ENCODE data around the gene GAK.

Gene GAK

DNA sequence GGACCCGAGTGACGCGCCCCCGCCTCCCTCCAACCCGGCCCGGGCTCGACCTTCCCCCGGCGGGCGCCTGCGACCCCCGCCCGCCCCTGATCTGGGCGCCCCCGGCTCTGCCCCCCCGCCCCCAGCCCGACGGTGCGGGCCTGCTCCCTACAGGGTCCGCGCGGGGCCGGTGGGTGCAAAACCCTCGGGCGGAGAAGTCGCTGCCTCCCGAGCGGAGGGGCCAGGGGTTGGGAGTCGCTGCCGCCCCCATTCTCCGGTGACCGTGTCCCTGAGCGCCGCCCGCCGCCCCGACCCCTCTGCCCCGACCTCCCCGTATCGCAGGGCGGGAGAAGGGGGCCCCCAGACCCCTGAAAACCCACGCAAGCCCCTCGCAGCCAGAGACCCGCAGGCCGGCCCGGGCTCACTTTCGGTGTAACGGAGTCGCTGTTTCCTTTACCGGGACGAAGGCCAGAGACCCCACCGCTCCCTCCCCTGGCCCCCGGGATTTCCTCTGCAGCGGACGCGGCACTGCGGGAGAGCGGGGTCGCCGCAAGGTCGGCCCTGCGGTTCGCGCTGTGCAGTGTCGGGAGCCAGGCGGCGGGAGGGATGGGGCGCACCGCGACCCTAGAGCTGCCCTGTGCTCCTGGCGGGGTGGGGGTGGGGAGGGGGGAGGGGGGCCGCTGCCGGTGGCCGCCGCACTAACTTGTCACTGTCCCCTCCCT is 105.5 kb downstream of the GAK start:
- DNase-seq: no peak

DNA sequence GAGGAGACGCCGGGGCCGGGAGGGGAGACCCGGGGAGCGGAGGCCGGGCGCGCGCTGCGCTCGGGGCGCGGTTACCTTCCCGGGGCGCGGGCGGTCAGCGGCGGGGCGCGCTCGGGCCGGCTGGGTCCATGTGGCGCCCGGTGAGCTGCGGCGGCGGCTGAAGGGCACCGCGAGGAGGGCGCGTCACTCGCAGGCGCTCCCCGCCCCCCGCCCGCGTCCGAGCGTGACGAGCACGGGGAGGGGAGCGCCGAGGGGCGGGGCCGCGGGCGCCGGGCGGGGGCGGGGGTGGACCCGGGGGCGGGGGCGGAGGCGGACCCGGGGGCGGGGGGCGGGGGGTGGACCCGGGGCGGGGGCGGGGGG is 106.2 kb downstream of the GAK start, which contains the start of gene CPLX1:
CPLX1 (minus strand) TSS at position 159 of the 360 bp plus-strand sequence. CDS start 1,607 bp downstream, outside the sequence.
- DNase-seq: no peak

DNA sequence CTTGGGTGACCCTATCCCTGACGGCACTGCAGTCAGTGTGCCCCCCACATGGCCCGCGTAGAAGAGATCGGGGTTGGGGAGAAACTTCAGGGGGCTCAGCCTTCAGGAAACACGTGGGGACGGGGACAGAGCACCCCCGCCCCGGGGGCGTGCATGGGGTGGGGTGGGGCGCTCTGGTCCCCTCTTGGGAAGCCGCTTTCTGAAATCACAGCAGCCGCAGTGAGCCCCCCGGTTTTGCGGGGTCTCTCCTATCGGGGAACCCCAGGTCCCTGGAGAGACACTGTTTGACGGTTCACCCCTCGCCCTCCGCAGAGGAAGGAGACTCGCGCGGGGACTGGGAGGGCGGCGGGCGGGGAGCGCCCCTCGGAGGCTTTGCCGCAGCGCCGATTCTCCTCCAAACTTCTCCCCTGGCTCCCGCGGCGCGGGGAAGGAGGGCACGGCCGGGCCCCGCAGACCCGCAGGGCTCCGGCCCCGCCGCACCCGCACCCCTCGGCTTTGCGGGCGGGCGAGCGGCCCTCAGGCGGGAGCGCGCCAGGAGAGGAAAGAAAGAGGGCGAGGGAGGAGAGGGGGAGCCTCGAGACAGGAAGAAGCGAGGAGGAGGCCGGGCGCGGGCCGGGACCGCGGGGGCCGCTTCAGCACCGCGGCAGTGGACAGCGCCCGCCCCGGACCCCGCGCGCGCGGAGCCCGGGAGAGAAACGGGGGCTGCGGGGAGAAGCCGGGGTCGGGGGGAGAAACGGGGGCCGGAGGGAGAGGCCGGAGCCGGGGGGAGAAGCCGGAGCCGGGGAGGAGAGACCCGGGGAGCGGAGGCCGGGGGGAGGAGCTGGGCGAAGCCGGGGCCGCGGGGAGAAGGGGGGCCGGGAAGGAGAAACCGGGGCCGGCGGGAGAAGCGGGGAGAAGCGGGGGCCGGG is 106.8 kb downstream of the GAK start:
- DNase-seq: no peak

DNA sequence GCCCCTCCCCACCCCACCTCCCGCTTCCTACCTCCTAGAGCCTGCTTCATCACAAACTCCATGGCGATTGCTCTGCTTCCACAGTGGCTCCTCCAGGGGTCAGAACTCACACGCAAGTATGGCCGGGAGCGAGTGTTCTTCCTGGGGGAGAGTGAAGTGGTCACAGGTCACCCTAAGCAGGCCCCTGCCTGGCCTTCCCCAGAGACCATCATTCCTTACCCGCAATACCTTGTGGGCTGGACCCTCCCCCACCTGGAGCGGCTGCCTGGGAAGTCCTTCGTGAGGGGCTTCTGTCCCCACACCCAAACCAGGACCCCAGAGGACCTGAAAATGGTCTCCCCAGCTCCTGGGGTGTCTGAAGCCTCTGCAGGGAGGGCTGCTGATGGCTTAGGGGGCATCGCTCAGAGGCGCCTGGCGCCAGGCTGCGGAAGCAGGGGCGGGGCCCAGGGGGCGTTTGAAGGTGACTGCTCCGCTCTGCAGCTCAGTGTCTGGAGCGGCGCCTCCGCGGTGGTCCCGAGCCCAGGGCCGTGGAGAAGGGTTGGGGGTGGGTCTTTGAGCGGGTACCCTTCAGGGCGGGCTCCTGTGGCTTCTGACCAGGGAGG is 107.6 kb downstream of the GAK start:
- no peak for DNase-seq

DNA sequence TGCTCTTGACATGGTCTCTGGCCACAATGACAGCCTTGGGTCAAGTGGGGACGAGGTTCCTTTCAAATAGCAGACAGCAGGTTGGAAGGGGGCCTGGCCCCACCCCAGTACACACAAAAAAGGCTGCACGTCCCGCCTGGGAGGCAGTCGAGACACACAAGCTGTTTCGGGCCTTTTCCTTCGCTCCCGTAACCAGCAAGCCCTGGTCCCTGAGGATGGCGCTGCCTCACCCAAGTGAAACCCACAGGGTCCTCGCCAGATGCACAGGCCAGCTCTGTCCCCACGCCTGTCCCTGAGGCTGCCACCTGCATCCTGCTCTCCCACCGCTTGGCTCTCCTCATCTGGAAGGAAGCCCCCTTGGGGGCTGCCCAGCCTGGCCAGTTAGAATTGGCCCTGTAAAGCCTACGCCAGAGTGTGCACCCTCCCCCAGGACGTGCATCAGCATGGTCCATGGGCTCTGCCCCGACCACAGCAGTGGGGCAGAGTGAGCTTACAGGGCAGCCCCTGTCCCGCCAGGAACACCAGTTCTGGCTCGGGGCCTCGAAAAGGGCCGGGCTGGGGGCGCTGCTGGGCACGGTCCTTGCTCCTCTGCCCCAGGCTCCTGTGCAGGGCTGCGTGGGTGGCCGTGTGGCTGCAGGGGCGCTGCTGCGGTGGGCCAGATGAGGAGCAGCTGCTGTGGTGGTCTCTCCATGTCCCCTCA is 108.2 kb downstream of the GAK start:
- DNase-seq: no peak

DNA sequence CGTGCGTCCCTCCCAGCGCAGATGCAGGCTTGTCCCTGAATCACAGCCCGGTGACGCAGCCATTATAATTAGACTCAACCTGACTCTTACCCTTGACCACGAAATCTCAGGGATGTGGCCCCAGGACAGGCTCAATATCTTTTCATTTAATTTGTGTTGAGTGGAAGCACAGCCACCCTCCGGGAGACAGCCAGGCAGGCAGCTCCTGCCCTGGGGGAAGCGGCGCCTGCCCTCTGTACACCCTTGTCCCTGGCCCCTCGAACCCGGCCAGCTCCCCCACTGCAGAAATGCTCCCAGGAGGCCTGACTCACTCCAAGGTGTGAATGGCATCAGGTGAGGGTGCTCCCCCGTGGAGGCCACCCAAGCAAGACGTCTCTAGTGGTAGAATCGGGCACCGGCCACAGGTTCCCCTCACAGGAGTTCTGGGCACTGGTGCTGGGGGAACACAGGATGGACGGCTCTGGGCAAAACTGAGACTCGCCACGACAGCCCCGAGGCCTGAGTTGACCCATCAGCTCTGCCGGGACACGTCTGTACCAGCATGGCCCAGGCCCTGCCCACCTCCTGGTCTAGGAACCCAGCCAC is 108.8 kb downstream of the GAK start:
- DNase-seq: no peak

DNA sequence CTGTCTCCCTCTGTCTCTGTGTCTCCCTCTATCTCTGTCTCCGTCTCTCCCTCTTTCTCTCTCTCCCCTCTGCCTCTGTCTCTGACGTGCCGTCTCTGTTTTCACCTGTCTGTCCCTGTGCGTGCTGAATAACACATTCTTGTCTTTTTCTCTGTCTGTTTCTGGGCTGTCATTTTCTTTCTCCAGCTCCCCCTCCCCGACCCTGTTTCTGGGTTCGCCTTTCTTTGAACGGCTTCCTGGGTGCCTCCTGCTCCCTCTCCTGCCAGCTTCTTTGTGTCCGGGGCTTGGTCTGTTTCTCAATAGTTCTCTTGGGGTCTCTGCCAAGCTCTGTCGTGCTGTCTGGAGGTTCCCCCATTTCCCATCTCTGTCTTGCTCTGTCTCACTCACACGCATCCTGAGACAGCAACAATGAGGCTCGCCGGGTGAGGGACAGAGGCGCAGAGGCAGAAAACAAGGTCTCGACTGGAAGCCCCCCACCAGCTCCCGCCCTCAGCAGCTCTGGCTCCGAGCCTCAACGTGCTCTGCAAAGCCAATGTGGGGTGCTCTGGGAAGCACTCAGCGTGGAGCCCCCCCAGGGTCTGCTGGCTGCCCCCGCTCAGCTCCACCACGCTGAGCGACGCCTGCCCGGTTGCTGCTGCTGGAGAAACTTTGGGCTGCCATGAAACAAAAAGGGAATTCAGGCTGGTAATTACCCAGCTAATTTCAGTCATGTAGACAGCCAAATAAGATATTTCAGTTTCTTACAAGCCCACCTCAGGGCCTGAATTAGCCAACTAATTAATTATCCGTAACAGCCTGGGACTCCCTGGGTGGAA is 109.5 kb downstream of the GAK start:
- no peak for DNase-seq

DNA sequence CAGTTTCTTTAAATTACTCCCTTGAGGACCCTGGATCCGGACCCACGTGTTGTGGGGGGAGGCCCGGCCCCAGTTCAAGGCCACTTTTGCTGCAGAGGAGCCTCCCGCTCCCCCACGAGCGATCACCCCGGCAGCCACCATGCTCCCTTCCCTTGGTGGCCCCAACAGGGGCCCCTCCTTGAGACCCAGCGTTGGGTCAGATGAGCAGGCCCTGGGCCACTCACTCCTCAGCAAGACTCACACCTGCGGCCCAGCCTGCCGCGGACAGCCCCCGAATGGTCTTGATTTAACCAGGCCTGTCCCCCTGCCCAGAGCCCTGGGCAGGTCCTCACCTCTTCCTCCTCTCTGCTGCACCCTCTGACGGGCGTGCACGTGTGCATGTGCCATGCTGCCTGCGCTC is 110.5 kb downstream of the GAK start:
- no peak for DNase-seq

DNA sequence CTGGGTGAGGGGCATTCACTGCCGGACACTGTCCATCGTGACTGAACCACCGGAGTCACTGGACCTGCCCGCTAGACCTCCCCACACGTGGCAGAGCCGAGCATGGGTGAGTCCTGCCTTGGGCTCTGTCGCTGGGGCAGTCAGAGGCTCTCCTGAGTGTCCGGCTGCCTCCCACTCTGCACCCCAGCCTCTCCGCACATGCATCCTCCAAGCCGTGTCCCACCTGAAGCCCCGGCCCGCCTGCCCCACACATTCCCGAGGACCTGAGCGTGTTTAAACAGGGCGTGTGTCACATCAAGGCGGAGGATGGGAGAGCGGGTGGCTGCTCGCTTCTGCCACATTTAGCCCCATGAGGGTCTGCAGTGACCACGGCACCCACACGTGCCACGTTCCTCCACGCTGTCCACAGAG is 110.9 kb downstream of the GAK start:
- no peak for DNase-seq

DNA sequence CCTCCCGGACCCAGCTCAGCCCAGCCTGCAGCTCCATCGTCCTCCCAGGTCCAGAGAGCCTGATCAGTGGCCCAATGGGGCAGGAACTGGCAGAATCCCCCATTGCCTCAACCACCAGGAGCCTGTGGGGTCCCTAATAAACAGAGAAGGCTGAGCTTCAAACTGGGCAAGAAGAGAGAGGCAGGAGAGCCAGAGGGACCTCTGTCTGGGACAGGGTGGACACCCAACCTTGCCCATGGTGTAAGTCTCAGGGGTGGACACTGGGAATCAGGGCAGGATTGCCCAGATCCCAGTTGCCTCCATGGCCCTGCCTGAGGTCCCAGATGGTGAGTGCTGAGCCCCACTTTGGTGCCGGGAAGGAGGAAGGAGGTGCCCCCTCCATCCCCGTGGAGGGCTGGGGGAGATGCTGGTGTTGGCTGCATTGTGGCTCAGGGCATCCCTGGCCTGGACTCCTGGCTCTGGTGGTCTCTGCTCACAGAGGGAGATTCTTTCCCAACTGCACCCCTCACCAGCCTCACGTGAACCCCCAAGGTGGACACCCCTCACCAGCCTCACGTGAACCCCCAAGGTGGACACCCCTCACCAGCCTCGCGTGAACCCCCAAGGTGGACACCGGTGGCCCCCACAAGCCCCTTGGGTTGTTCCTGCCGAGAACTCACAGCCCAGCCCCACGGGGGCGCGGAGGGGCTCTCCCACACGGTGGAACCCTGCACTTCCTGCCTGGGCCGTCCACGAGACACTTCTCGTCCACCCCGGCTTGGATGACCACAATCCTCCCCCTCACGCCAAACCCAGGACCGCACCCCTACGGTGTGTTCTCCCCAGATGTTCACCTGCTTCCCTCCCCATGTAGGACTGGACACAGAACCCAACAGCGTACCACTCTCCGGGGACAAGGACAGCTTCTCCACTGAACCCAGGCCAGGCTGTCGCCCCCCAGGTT is 111.6 kb downstream of the GAK start:
- no peak for DNase-seq

DNA sequence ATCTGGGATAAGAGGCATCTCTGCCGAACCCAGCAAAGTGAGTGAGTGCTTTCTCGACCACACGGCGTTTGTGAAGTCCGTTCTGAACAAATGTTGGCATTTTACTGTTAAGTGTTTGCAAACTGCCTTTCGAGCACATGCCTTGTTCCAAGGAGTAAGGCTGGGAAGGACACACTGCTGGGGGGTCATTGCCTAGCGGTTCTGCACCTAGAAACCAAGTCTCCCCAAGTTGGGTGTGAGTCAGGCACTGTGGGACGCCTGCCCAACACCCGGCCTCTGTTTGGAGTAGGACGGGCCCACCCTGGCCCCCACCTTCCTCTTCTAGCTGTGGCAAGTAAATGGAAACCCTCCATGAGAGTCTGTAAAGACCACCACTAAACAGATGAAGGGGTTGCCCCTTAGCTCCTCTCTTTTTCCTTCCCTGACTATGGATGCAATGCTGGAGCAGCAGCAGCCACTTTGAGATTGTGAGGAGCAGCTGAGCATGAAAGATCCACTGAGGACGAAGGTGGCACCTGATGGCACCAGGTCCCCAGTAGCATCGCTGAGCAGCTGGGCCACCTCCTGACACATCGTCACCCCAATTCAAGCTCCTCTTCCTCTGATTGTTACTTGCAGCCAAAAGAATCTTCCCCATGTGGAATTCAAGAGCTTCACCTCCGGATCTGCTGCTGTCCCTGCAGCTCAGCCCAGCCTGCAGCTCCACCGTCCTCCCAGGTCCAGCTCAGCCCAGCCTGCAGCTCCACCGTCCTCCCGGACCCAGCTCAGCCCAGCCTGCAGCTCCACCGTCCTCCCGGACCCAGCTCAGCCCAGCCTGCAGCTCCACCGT is 112.5 kb downstream of the GAK start:
- no peak for DNase-seq

DNA sequence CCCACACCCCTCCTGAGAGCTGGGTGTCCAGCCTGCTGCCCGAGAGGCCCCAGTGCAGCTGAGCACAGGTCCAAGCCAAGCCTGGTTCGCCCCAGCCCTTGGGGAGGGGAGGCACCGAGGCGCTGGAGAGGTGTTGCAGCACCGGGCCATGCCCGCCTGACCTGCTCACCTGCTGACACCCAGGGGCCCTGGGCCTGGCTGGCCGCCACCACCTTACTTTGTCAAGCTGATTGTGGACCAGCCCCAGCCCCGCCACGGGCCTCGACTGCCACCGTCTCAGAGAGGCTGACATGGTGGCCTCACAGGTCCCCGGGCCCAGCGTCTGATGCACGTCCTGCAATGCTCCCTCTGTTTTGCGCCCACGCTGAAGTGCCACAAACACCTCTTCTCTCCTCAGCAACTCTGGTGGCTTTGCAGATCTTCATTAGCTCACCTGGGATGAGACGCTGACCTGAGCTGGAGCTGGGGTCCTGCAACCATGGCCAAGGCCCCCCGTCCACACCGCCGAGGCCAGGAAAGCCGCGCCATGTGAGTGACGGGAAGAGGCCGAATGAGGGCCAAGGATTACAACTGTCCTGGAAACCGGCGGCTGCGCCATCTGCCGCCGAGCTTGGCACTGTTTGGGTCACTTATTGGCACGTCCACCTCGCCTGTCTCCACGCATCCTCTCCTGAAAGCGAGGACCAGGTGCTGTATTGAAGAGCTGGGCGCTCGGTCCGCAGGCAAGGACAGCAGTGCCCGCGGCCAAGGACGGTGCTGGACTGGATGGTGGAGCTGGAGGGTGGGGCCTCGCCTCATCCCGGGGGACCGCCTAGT is 113.8 kb downstream of the GAK start:
- DNase-seq: no peak

DNA sequence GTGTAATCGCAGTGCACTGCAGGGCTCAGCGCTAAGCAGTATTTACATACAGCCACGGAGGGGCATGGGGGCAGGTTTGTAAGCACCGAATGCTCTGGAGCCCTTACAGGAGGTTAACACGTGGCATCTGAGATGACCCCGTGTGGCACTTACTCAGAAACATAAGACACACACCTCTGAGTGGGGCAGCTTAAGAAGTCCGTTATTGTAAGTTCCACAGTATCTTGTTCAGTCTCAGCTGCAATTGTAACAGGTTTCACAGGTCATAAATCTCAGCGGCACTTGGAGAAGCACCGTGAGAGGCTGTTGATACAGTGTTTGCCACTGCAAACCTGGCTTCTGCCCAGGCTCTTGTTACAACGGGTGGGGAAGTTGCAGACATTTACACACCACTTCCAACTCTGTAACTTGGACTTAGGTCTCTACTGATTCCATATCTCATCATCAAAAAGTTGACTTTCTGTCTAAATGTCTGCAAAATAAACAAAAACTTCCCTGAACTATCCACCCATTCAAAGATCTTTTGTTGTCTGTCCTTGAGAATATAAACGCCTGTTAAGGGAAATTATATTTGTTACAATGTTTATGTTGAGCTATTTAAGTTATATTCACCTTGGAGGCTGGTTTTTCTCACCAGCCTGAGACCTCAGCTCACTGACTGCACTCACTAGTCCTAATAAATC is 116.5 kb downstream of the GAK start:
- DNase-seq: no peak

DNA sequence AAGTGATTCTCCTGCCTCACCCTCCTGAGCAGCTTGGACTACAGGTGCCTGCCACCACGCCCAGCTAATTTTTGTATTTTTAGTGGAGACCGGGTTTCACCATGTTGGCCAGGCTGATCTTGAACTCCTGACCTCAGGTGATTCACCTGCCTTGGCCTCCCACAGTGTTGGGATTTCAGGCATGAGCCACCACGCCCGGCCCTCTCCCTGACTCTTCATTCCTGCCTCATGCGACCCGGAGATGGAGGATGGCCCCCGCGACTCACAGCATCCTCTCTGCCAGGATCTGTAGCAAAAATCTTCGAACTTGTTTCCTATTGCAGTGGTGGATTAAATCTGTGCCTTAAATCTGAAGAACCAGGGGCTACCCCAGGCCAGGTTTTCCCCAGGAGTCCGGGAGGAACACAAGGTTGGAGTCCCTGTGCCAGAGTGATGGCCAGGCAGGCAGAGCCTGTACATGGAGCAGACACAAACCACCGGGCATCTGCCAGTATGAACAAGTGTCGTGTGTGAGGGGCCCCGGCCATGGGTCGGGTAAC is 117.7 kb downstream of the GAK start:
- no peak for DNase-seq

DNA sequence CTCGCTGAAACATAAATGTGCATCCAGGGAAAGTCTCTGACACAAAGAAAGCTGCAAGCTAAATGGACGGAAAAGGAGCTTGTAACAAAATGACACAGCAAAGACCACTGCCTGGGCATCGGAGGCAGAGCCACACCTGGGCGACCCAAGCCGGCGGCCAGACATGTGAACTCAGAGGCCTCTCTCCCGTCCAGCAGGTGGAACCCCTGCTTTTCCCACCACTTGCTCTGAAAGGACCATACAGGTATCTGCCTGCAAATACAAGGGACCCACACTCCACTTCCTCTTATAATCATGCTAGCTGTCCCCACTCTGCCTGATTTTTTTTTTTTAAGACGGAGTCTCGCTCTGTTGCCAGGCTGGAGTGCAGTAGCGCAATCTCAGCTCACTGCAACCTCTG is 118.2 kb downstream of the GAK start:
- no peak for DNase-seq

DNA sequence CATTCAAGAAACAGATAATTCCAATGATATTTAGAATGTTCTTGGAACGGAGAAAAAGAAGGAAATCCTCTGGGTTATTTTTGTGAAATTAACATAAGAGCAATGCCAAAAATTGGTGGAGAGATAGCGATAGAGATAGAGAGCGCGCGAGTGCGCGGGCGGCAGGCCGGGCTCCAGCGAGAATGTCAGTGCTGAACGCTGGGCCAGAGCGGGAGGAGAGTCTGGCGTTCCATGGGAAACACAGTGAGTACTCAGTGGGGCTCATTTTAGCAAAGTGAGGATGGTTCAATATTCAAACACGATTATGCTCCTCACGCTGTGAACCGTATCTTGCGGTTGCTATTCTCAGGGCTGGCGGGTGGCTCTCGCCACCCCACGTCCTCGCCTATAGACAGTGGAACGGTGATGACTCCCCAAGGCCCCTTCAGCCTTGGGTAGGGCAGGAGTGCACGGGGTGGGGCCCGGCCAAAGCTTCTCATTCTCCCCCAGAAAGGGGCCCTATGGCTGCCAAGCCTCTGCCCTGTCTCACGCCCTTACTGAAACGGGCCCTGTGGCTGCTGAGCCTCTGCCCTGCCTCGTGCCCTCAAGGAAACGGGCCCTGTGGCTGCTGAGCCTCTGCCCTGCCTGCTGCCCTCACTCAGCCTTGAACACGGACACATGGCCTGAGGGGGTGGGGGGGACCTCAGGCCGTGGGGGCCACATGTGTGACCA is 123.1 kb downstream of the GAK start:
- DNase-seq: no peak

DNA sequence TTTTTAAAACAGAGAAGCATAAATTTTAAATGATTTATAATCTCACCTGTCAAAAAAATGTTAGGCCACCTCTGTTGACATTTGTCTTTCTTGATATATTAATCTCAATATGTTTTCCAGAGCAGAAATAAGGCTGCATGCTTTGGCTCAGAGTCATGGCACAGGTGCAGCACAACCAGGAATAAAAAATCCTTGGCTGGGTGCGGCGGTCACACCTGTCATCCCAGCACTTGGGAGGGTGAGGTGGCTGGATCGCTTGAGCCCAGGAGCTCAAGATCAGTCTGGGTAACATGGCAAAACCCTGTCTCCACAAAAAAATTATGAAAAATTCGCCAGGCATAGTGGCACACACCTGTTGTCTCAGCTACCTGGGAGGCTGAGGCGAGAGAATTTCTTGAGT is 124.3 kb downstream of the GAK start:
- DNase-seq: no peak

Data from activated T-cell treated with anti-CD3 and anti-CD28 coated beads for 4 hours (primary cell).